Renal pelvis (tissue), 4 donors: ENCODE measurements around the gene MYB. TPM values are rescaled to one million over a fixed set of nuclear protein-coding genes. Genes with fewer than 3 reads are reported as not detected.

Source experiments
- DNase-seq: peaks from one replicate; pipeline ENCODE4 v3.0.0-alpha.2; 2013
- polyA plus RNA-seq, 3 donors: library from polyadenylated mRNA; unstranded; fragments of 120-200 nt; gene quantifications; one replicate each; pipeline ENCODE4 v1.2.1, GENCODE V29; 2013; ENCODE audit not compliant: insufficient read length in 3 of 3

Gene MYB
- polyA plus RNA-seq, 3 donors: 3.9 to 5.7 (median 4.3) TPM

- DNase-seq: no peak
These were observed 5.1 kb downstream of the MYB start for GRCh38 chr6:135186255-135186654.

- DNase-seq: no peak
These were observed 6.3 kb downstream of the MYB start for GRCh38 chr6:135187372-135187771.

- DNase-seq: no peak
These were observed 7.6 kb downstream of the MYB start for GRCh38 chr6:135188718-135189117.

- DNase-seq: no peak
These were observed 8.2 kb downstream of the MYB start for GRCh38 chr6:135189344-135189743.

GRCh38 chr6:135191508-135192255 lies 10.6 kb downstream of the MYB start:
- DNase-seq: no peak

GRCh38 chr6:135192256-135193174 lies 11.4 kb downstream of the MYB start:
- no peak for DNase-seq

GRCh38 chr6:135193221-135193620 lies 12.1 kb downstream of the MYB start:
- no peak for DNase-seq

- DNase-seq: no peak
These were observed 13.9 kb downstream of the MYB start for GRCh38 chr6:135195041-135195440.

GRCh38 chr6:135195522-135195921 lies 14.4 kb downstream of the MYB start:
- DNase-seq: no peak

- DNase-seq: no peak
These were observed 15.8 kb downstream of the MYB start for GRCh38 chr6:135196739-135197510.

GRCh38 chr6:135202836-135203235 lies 21.7 kb downstream of the MYB start:
- DNase-seq: no peak

- no peak for DNase-seq
These were observed 23.8 kb downstream of the MYB start for GRCh38 chr6:135204951-135205350.

- no peak for DNase-seq
These were observed 28.7 kb downstream of the MYB start for GRCh38 chr6:135209803-135210202.

- DNase-seq: no peak
These were observed 29.7 kb downstream of the MYB start for GRCh38 chr6:135210632-135211305.

- no peak for DNase-seq
These were observed 30.2 kb downstream of the MYB start for GRCh38 chr6:135211306-135211702.

GRCh38 chr6:135212020-135212806 lies 31.1 kb downstream of the MYB start:
- no peak for DNase-seq

GRCh38 chr6:135212935-135213334 lies 31.8 kb downstream of the MYB start:
- DNase-seq: no peak

- DNase-seq: no peak
These were observed 32.5 kb downstream of the MYB start for GRCh38 chr6:135213616-135214015.

GRCh38 chr6:135215160-135215559 lies 34.1 kb downstream of the MYB start:
- DNase-seq: no peak

GRCh38 chr6:135215563-135215962 lies 34.5 kb downstream of the MYB start:
- DNase-seq: no peak

- DNase-seq: no peak
These were observed 36.6 kb downstream of the MYB start for GRCh38 chr6:135217663-135218062.
